ENCODE results near the gene LONP2.

DNA sequence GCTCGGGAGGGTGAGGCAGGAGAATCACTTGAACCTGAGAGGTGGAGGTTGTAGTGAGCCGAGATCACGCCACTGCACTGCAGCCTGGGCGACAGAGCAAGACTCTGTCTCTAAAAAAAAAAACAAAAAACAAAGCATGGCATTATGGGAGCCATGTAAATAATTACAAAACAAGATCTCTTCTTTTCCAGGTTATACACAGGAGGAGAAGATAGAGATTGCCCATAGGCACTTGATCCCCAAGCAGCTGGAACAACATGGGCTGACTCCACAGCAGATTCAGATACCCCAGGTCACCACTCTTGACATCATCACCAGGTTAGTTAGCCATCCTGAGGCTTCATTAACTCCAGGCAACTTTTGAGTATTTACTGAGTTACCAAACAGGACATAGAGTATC lies 55.4 kb downstream of the LONP2 start:
- TF ChIP-seq, protein P1, sequence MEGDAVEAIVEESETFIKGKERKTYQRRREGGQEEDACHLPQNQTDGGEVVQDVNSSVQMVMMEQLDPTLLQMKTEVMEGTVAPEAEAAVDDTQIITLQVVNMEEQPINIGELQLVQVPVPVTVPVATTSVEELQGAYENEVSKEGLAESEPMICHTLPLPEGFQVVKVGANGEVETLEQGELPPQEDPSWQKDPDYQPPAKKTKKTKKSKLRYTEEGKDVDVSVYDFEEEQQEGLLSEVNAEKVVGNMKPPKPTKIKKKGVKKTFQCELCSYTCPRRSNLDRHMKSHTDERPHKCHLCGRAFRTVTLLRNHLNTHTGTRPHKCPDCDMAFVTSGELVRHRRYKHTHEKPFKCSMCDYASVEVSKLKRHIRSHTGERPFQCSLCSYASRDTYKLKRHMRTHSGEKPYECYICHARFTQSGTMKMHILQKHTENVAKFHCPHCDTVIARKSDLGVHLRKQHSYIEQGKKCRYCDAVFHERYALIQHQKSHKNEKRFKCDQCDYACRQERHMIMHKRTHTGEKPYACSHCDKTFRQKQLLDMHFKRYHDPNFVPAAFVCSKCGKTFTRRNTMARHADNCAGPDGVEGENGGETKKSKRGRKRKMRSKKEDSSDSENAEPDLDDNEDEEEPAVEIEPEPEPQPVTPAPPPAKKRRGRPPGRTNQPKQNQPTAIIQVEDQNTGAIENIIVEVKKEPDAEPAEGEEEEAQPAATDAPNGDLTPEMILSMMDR (IDR thresholded peaks at IDR 0.05), result no peak
- TF ChIP-seq EZH2 (IDR thresholded peaks at IDR 0.05), result no peak

Measured in neural progenitor cell (in vitro differentiated cells).